Fibroblast of lung (primary cell): ENCODE measurements around the gene ARL6IP5. TPM values are rescaled to one million over a fixed set of nuclear protein-coding genes. Genes with fewer than 3 reads are reported as not detected.

Source experiments
- DNase-seq, 2 donors: peaks; one replicate each; pipeline versions ENCODE4 v3.0.0 to v3.0.0-alpha.2; 2010; ENCODE audit warnings: low read depth in 2 of 2
- H2AFZ ChIP-seq: 2 replicates; pipeline ENCODE4 v1.5.1; 2012; ENCODE audit warnings: low read length, control low read depth, inconsistent platforms
- H3K27ac ChIP-seq: 2 replicates; pipeline ENCODE4 v1.5.1; 2011; ENCODE audit warnings: low read length, control low read depth; ENCODE audit not compliant: insufficient read depth
- H3K27me3 ChIP-seq: 2 replicates; pipeline ENCODE4 v1.5.1; 2011; ENCODE audit warnings: mild to moderate bottlenecking, low read length; ENCODE audit not compliant: control insufficient read depth, insufficient read depth
- H3K36me3 ChIP-seq: 2 replicates; pipeline ENCODE4 v1.5.1; 2011; ENCODE audit warnings: low read length; ENCODE audit not compliant: control insufficient read depth, insufficient read depth
- H3K4me1 ChIP-seq: 2 replicates; pipeline ENCODE4 v1.5.1; 2011; ENCODE audit warnings: low read length; ENCODE audit not compliant: control insufficient read depth, insufficient read depth; ENCODE audit errors: extremely low read depth
- H3K4me2 ChIP-seq: 2 replicates; pipeline ENCODE4 v1.5.1; 2011; ENCODE audit warnings: low read length, control low read depth; ENCODE audit not compliant: insufficient read depth; ENCODE audit errors: extremely low read depth
- H3K4me3 ChIP-seq, 4 experiments: fragments of 200-600 bp in 1 of 4; sonication (generic) in 1 of 4; replicated peaks in 1 of 4; 2 replicates each; pipeline ENCODE4 v1.5.1; 2011 to 2016; ENCODE audit warnings: low read length in 4 of 4, low read depth in 3 of 4, mild to moderate bottlenecking in 3 of 4, control low read depth in 2 of 4, inconsistent platforms in 1 of 4, mixed read lengths in 1 of 4; ENCODE audit not compliant: insufficient read depth in 1 of 4; ENCODE audit errors: control extremely low read depth in 1 of 4
- H3K79me2 ChIP-seq: 2 replicates; pipeline ENCODE4 v1.5.1; 2012; ENCODE audit warnings: mild to moderate bottlenecking, low read length, inconsistent platforms; ENCODE audit not compliant: control insufficient read depth, insufficient read depth
- H3K9ac ChIP-seq: 2 replicates; pipeline ENCODE4 v1.5.1; 2011; ENCODE audit warnings: mild to moderate bottlenecking, low read length, control low read depth; ENCODE audit not compliant: insufficient read depth
- H3K9me3 ChIP-seq: 2 replicates; pipeline ENCODE4 v1.5.1; 2012; ENCODE audit warnings: low read depth, low read length; ENCODE audit not compliant: control insufficient read depth, insufficient read depth
- H4K20me1 ChIP-seq: 2 replicates; pipeline ENCODE4 v1.5.1; 2011; ENCODE audit warnings: low read length; ENCODE audit not compliant: control insufficient read depth, insufficient read depth; ENCODE audit errors: extremely low read depth
- EZH2 ChIP-seq: IDR thresholded peaks from 2 replicates; pipeline ENCODE4 v1.5.1; 2012; ENCODE audit warnings: low read length, control low read depth, mild to moderate bottlenecking; ENCODE audit errors: missing control alignments
- polyA plus RNA-seq, 2 donors: library from polyadenylated mRNA; depleted of rRNA in 1 of 2; stranded (reverse) in 1 of 2; unstranded in 1 of 2; fragments of >200 nt; gene quantifications; 2 replicates each; pipeline ENCODE4 v1.2.1, GENCODE V29; 2011 to 2012; ENCODE audit warnings: missing spikeins in 1 of 2
- total RNA-seq: library from RNA; depleted of rRNA; stranded (reverse); fragments of >200 nt; gene quantifications from 2 replicates; pipeline ENCODE4 v1.2.1, GENCODE V29; 2014
- TF ChIP-seq, protein P1 (sequence below), 2 donors: IDR thresholded peaks in 1 of 2; conservative IDR thresholded peaks in 1 of 2; 1 replicate in 1 of 2; 2 replicates in 1 of 2; pipeline ENCODE4 v1.5.1; 2011 to 2012; ENCODE audit warnings: low read length in 2 of 2, control low read depth in 1 of 2, inconsistent platforms in 1 of 2, low read depth in 1 of 2, mild to moderate bottlenecking in 1 of 2

ARL6IP5 gene
- total and polyA plus RNA-seq, 2 donors (not counting 1 experiment from before 2014, with no cell fraction given): 209 to 253 TPM

DNA sequence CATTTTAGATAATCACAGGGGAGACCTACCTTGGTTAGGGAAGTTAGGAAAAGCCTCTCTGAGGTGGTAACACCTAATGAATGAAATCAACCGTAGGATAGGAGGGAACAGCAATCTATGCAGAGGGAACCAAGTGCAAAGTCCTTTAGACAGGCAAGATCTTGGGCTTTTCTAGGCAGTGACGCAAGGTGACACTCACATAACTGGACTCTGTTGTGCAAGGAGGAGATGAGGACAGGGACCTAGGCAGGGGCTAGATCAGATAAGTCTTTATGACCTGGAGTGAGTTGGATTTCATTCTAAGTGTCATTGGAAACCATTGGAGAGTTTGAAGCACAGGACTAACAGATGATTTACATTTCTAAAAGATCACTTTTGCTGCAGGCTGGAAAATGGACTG is 42.3 kb downstream of the ARL6IP5 start:
- H2AFZ ChIP-seq: no peak overlapping the region
- H3K4me3 ChIP-seq: no peak overlapping the region
- H3K9ac ChIP-seq: no peak overlapping the region
- H3K4me1 ChIP-seq: no peaks in the 10 kb centered on the region
- H3K4me2 ChIP-seq: no peak overlapping the region
- no peak for TF ChIP-seq EZH2
- TF ChIP-seq, protein P1, sequence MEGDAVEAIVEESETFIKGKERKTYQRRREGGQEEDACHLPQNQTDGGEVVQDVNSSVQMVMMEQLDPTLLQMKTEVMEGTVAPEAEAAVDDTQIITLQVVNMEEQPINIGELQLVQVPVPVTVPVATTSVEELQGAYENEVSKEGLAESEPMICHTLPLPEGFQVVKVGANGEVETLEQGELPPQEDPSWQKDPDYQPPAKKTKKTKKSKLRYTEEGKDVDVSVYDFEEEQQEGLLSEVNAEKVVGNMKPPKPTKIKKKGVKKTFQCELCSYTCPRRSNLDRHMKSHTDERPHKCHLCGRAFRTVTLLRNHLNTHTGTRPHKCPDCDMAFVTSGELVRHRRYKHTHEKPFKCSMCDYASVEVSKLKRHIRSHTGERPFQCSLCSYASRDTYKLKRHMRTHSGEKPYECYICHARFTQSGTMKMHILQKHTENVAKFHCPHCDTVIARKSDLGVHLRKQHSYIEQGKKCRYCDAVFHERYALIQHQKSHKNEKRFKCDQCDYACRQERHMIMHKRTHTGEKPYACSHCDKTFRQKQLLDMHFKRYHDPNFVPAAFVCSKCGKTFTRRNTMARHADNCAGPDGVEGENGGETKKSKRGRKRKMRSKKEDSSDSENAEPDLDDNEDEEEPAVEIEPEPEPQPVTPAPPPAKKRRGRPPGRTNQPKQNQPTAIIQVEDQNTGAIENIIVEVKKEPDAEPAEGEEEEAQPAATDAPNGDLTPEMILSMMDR (conservative IDR thresholded peaks at IDR 0.05 in 1 of 2, IDR thresholded peaks at IDR 0.05 in 1 of 2; ENCODE audit: low read depth in 1 of 2, low read length in 2 of 2): no peak
- no peaks in the 10 kb centered on the region for H3K27me3 ChIP-seq
- H3K9me3 ChIP-seq: no peaks in the 10 kb centered on the region
- H3K36me3 ChIP-seq: no peaks in the 10 kb centered on the region
- DNase-seq: no peak
- H3K79me2 ChIP-seq: no peaks in the 10 kb centered on the region
- no peak overlapping the region for H3K27ac ChIP-seq
- H4K20me1 ChIP-seq: no peaks in the 10 kb centered on the region

DNA sequence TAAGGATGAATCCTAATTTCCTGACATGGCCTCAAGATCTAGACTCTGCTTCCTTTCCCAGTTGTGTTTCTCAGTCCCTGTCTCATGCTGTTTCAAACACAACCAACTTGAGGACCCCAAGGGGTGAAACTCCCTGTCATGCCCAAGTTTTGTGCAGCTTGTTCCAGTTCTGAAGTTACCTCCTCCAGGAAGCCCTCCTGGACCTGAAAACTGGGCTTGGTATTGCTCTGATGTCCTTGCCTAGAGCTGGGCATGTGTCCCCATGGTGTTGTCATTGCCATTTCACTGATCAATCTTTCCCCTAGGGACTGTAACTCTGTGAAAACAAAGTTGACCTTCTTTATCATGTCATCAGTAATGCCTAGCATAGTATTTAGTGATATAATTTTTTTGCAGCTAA is 43.8 kb downstream of the ARL6IP5 start:
- TF ChIP-seq, protein P1 (conservative IDR thresholded peaks at IDR 0.05 in 1 of 2, IDR thresholded peaks at IDR 0.05 in 1 of 2; ENCODE audit: low read depth in 1 of 2, low read length in 2 of 2): no peak
- no peak for TF ChIP-seq EZH2
- Histone ChIP-seq H3K27me3 (no peaks in the 10 kb centered on the region), H3K27ac (no peak overlapping the region), H2AFZ (no peak overlapping the region), H3K9me3 (no peaks in the 10 kb centered on the region), H3K4me3 (no peak overlapping the region), H3K79me2 (no peaks in the 10 kb centered on the region), H3K4me2 (no peak overlapping the region), H4K20me1 (no peaks in the 10 kb centered on the region), H3K36me3 (no peaks in the 10 kb centered on the region), H3K4me1 (no peaks in the 10 kb centered on the region), H3K9ac (no peak overlapping the region)
- DNase-seq: no peak

DNA sequence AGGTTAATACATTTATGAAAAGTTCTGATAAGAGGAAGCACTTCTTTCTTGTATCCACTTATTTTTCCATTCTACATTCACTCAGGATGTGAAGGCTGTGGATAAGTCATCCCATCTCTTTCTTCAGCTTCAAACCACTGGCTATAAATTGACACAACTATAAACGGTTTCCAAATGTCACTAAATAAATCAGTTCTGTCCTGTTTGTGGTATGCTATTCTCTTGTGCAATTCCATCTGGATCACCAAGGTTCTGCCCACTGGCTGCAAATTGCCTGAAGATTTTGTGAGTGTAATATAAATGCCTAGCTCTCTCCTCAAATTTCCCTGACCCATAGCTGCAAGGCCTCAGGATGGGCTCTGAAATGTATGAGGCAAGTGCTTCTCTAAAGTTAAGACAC is 44.8 kb downstream of the ARL6IP5 start:
- Histone ChIP-seq H3K27me3 (no peaks in the 10 kb centered on the region), H3K4me1 (no peaks in the 10 kb centered on the region), H3K36me3 (no peaks in the 10 kb centered on the region), H2AFZ (no peak overlapping the region), H3K9me3 (no peaks in the 10 kb centered on the region), H3K79me2 (no peaks in the 10 kb centered on the region), H4K20me1 (no peaks in the 10 kb centered on the region), H3K4me3 (no peak overlapping the region), H3K4me2 (no peak overlapping the region), H3K9ac (no peak overlapping the region), H3K27ac (no peak overlapping the region)
- no peak for TF ChIP-seq EZH2
- TF ChIP-seq, protein P1 (conservative IDR thresholded peaks at IDR 0.05 in 1 of 2, IDR thresholded peaks at IDR 0.05 in 1 of 2; ENCODE audit: low read depth in 1 of 2, low read length in 2 of 2): no peak
- peak in 1 of 2 donors; percentile 91 for DNase-seq
